Breast epithelium (tissue), 4 donors: ENCODE measurements around the gene OTOG. TPM values are rescaled to one million over a fixed set of nuclear protein-coding genes. Genes with fewer than 3 reads are reported as not detected.
A peak's percentile ranks its signal among the peaks of the same experiment; 100 is the strongest.

ENCODE experiments used
- DNase-seq, 2 donors: peaks; one replicate each; pipeline ENCODE4 v3.0.0-alpha.2; 2019; ENCODE audit warnings: low spot score in 2 of 2
- H3K27ac ChIP-seq, 2 donors: fragments of 200-600 bp; sonication (generic) in 1 of 2; one replicate each; pipeline ENCODE4 v1.5.1; 2016 to 2019; ENCODE audit warnings: mild to moderate bottlenecking in 1 of 2
- H3K27me3 ChIP-seq, 2 donors: fragments of 200-600 bp; sonication (generic) in 1 of 2; one replicate each; pipeline versions ENCODE4 v1.5.1 to v1.6.0; 2017 to 2019; ENCODE audit warnings: control low read depth in 1 of 2, mild to moderate bottlenecking in 1 of 2
- H3K36me3 ChIP-seq: fragments of 200-600 bp; one replicate; pipeline ENCODE4 v1.5.1; 2019
- H3K4me1 ChIP-seq, 2 donors: fragments of 200-600 bp; sonication (generic); one replicate each; pipeline ENCODE4 v1.5.1; 2016 to 2019; ENCODE audit warnings: control low read depth in 1 of 2
- H3K4me3 ChIP-seq, 3 donors: fragments of 200-600 bp; sonication (generic); 1 replicate in 2 of 3; 2 replicates in 1 of 3; pipeline ENCODE4 v1.5.1; 2016 to 2019; ENCODE audit warnings: mild to moderate bottlenecking in 3 of 3, moderate library complexity in 2 of 3
- H3K9me3 ChIP-seq, 2 donors: fragments of 200-600 bp; sonication (generic) in 1 of 2; one replicate each; pipeline ENCODE4 v1.5.1; 2016 to 2019; ENCODE audit warnings: control low read depth in 1 of 2
- CTCF ChIP-seq, 3 donors: fragments of 450-650 bp; IDR thresholded peaks; one replicate each; pipeline ENCODE4 v1.5.1; 2016 to 2017; ENCODE audit warnings: antibody characterized with exemption in 3 of 3, mild to moderate bottlenecking in 3 of 3, moderate library complexity in 3 of 3
- POLR2A ChIP-seq: fragments of 450-650 bp; IDR thresholded peaks from one replicate; pipeline ENCODE4 v1.6.1; 2016; ENCODE audit warnings: antibody characterized with exemption, mild to moderate bottlenecking, moderate library complexity
- POLR2AphosphoS5 ChIP-seq, 3 donors: sonication (generic); formaldehyde crosslinking; IDR thresholded peaks; one replicate each; pipeline ENCODE4 v1.6.1; 2017; ENCODE audit warnings: antibody characterized with exemption in 3 of 3
- intact Hi-C: fragments of 100-400 bp; cut with DNase I; formaldehyde crosslinking; loops from one replicate; pipeline ENCODE4 v1.15.1; 2023; ENCODE audit warnings: low total_unique reads
- total RNA-seq, 3 donors: library from RNA; depleted of rRNA; stranded (reverse); fragments of >200 nt; gene quantifications; one replicate each; pipeline ENCODE4 v1.1.0, GENCODE V29; 2016

Gene OTOG
- total RNA-seq, 3 donors from 2014 or later = not detected

GRCh38 chr11:17598700-17599459 lies 51.8 kb downstream of the OTOG start:
- no peaks in the 10 kb centered on the region for H3K4me1 ChIP-seq
- TF ChIP-seq POLR2AphosphoS5 (IDR thresholded peaks at IDR 0.05) = no peak
- TF ChIP-seq CTCF (IDR thresholded peaks at IDR 0.05) = peak; percentile 60 to 82 (median 70)
- TF ChIP-seq POLR2A = no peak
- H3K27me3 ChIP-seq = no peaks in the 10 kb centered on the region
- no peak overlapping the region for H3K4me3 ChIP-seq
- H3K27ac ChIP-seq = no peak overlapping the region
- no peaks in the 10 kb centered on the region for H3K36me3 ChIP-seq
- intact Hi-C loops = no loop called here
- H3K9me3 ChIP-seq = no peaks in the 10 kb centered on the region
- DNase-seq = peak; percentile 20 to 74

- H3K27me3 ChIP-seq = no peaks in the 10 kb centered on the region
- no peaks in the 10 kb centered on the region for H3K36me3 ChIP-seq
- peak in 1 of 2 donors; percentile 17 for DNase-seq
- TF ChIP-seq POLR2A (no peak), POLR2AphosphoS5 (IDR thresholded peaks at IDR 0.05) (no peak), CTCF (IDR thresholded peaks at IDR 0.05) (no peak)
- no peak overlapping the region for H3K4me3 ChIP-seq
- no peaks in the 10 kb centered on the region for H3K9me3 ChIP-seq
- H3K4me1 ChIP-seq = no peaks in the 10 kb centered on the region
- H3K27ac ChIP-seq = no peak overlapping the region
- intact Hi-C loops = no loop called here
These were observed 52.4 kb downstream of the OTOG start for GRCh38 chr11:17599460-17599925.

- peak in 1 of 2 donors; percentile 12 for DNase-seq
- TF ChIP-seq CTCF (IDR thresholded peaks at IDR 0.05) = no peak
- no peak for TF ChIP-seq POLR2AphosphoS5 (IDR thresholded peaks at IDR 0.05)
- TF ChIP-seq POLR2A = no peak
- no peak overlapping the region for H3K4me3 ChIP-seq
- no peaks in the 10 kb centered on the region for H3K27me3 ChIP-seq
- no peak overlapping the region for H3K27ac ChIP-seq
- H3K36me3 ChIP-seq = no peaks in the 10 kb centered on the region
- intact Hi-C loops = no loop called here
- no peaks in the 10 kb centered on the region for H3K4me1 ChIP-seq
- H3K9me3 ChIP-seq = no peaks in the 10 kb centered on the region
These were observed 53.5 kb downstream of the OTOG start for GRCh38 chr11:17600316-17601255.

- Histone ChIP-seq H3K36me3 (no peaks in the 10 kb centered on the region), H3K4me1 (no peaks in the 10 kb centered on the region), H3K27ac (no peak overlapping the region), H3K27me3 (no peaks in the 10 kb centered on the region), H3K4me3 (no peak overlapping the region), H3K9me3 (no peaks in the 10 kb centered on the region)
- no peak for TF ChIP-seq POLR2AphosphoS5 (IDR thresholded peaks at IDR 0.05)
- no peak for TF ChIP-seq POLR2A
- no peak for TF ChIP-seq CTCF (IDR thresholded peaks at IDR 0.05)
- intact Hi-C loops = no loop called here
- no peak for DNase-seq
These were observed 54.2 kb downstream of the OTOG start for GRCh38 chr11:17601256-17601671.

GRCh38 chr11:17601676-17602075 lies 54.6 kb downstream of the OTOG start:
- Histone ChIP-seq H3K9me3 (no peaks in the 10 kb centered on the region), H3K4me3 (no peak overlapping the region), H3K36me3 (no peaks in the 10 kb centered on the region), H3K27me3 (no peaks in the 10 kb centered on the region), H3K27ac (no peak overlapping the region), H3K4me1 (no peaks in the 10 kb centered on the region)
- no peak for DNase-seq
- intact Hi-C loops = no loop called here
- TF ChIP-seq POLR2A (no peak), CTCF (IDR thresholded peaks at IDR 0.05) (no peak), POLR2AphosphoS5 (IDR thresholded peaks at IDR 0.05) (no peak)
